Measurements from ENCODE around the gene NADK2. TPM values are rescaled to one million over a fixed set of nuclear protein-coding genes. Genes with fewer than 3 reads are reported as not detected.

NADK2 gene
- total and polyA plus RNA-seq, 9 of the 15 experiments (the other 6 are each of a cell fraction or from before 2014, with no cell fraction given): 10.6 to 41.0 (median 24.0) TPM

DNA sequence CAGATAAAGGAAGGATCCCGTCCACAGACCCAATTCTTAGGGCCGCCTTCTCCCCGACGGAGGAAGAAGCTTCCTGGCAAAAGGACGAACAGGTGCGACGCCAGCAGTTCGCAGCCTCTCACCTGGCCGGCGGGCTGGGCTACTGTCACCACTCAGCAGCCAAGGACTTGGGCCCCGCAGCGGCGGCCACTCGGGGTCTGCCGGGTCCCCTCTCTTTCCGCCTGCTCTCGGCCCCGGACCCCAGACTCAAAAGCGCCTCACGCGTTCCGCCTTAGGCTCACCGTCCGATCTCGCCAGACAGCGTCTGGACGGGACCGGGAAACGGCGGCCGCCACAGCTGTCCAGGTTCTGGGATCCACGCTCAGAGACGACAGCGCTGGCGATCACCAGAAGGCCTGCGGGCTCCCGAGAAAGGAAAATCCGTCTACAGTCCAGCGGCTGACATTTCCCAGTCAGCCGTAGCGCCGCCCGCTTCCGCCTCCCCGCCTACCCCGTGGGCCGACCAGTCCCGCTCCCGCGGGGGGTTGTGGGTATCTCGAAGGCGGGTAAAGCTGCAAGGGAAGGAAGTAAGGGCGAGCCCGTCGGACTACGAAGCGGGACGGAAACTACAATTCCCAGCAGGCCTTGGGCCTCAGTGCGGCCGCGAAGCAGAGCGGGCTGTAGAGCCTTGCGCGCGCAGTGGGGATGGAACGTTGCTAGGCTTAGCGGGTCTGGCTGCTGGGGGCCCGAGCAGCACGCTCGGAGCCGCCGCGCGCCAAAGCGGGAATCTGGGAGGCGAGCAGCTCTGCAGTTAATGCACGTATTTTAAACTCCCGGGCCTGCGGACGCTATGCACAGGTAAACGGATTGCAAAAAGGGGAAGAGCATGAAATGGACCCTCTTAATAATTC is 90.0 kb downstream of the NADK2 start, which contains the start of the genes LMBRD2 and SKP2 (continued):
- TF ChIP-seq U2AF2 (optimal IDR thresholded peaks at IDR 0.05; ENCODE audit: low read depth, low read length): no peak
- TF ChIP-seq ZNF384 (IDR thresholded peaks at IDR 0.05; ENCODE audit: low read depth, low read length): 0 out of 2 replicates have a peak, but pooled peaks have one; percentile 12
- TF ChIP-seq CBX5 (IDR thresholded peaks at IDR 0.05; ENCODE audit: borderline replicate concordance, low read depth): peak; percentile 70
- no peak for TF ChIP-seq HDGF (IDR thresholded peaks at IDR 0.05)
- peak; percentile 44; the same call in 1 of the 2 replicates for TF ChIP-seq EP300 (IDR thresholded peaks at IDR 0.05; ENCODE audit: low read length)
- TF ChIP-seq, protein P1, sequence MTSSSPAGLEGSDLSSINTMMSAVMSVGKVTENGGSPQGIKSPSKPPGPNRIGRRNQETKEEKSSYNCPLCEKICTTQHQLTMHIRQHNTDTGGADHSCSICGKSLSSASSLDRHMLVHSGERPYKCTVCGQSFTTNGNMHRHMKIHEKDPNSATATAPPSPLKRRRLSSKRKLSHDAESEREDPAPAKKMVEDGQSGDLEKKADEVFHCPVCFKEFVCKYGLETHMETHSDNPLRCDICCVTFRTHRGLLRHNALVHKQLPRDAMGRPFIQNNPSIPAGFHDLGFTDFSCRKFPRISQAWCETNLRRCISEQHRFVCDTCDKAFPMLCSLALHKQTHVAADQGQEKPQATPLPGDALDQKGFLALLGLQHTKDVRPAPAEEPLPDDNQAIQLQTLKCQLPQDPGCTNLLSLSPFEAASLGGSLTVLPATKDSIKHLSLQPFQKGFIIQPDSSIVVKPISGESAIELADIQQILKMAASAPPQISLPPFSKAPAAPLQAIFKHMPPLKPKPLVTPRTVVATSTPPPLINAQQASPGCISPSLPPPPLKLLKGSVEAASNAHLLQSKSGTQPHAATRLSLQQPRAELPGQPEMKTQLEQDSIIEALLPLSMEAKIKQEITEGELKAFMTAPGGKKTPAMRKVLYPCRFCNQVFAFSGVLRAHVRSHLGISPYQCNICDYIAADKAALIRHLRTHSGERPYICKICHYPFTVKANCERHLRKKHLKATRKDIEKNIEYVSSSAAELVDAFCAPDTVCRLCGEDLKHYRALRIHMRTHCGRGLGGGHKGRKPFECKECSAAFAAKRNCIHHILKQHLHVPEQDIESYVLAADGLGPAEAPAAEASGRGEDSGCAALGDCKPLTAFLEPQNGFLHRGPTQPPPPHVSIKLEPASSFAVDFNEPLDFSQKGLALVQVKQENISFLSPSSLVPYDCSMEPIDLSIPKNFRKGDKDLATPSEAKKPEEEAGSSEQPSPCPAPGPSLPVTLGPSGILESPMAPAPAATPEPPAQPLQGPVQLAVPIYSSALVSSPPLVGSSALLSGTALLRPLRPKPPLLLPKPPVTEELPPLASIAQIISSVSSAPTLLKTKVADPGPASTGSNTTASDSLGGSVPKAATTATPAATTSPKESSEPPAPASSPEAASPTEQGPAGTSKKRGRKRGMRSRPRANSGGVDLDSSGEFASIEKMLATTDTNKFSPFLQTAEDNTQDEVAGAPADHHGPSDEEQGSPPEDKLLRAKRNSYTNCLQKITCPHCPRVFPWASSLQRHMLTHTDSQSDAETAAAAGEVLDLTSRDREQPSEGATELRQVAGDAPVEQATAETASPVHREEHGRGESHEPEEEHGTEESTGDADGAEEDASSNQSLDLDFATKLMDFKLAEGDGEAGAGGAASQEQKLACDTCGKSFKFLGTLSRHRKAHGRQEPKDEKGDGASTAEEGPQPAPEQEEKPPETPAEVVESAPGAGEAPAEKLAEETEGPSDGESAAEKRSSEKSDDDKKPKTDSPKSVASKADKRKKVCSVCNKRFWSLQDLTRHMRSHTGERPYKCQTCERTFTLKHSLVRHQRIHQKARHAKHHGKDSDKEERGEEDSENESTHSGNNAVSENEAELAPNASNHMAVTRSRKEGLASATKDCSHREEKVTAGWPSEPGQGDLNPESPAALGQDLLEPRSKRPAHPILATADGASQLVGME (CRISPR knock-in tag; IDR thresholded peaks at IDR 0.05): 0 out of 2 replicates have a peak, but pooled peaks have one; percentile 15
- TF ChIP-seq CHCHD3 (CRISPR knock-in tag; IDR thresholded peaks at IDR 0.05): 0 out of 2 replicates have a peak, but pooled peaks have one; percentile 19
- TF ChIP-seq CCAR2 (IDR thresholded peaks at IDR 0.05; ENCODE audit: low read depth, low read length): no peak
- TF ChIP-seq UBTF (IDR thresholded peaks at IDR 0.05; ENCODE audit: borderline replicate concordance in 1 of 2, low read depth in 2 of 2, low read length in 2 of 2): no peak
- no peak for TF ChIP-seq HEY1 (CRISPR knock-in tag; IDR thresholded peaks at IDR 0.05; ENCODE audit: borderline replicate concordance)
- TF ChIP-seq ELF2 (CRISPR knock-in tag; IDR thresholded peaks at IDR 0.05): peak; percentile 90
- TF ChIP-seq SIRT6 (IDR thresholded peaks at IDR 0.05; ENCODE audit: low read depth, low read length): no peak
- no peak for TF ChIP-seq ZNF696 (CRISPR knock-in tag; conservative IDR thresholded peaks at IDR 0.05)
- TF ChIP-seq CREB3 (tag; conservative IDR thresholded peaks at IDR 0.05; ENCODE audit: low read depth): no peak

Measured in K562 (cell line).